Thyroid gland (tissue), 4 donors: ENCODE results near the gene CAMK2G.

Experiments used
- CTCF ChIP-seq, 6 experiments: fragments of 200-600 bp in 3 of 6; fragments of 450-650 bp in 3 of 6; sonication (generic) in 3 of 6; IDR thresholded peaks; one replicate each; pipeline ENCODE4 v1.5.1; 2016 to 2019; ENCODE audit warnings: antibody characterized with exemption in 6 of 6, mild to moderate bottlenecking in 2 of 6, inconsistent platforms in 1 of 6, moderate library complexity in 1 of 6
- POLR2A ChIP-seq, 2 donors: fragments of 450-650 bp; IDR thresholded peaks; one replicate each; pipeline ENCODE4 v1.6.1; 2017; ENCODE audit warnings: antibody characterized with exemption in 2 of 2, mild to moderate bottlenecking in 2 of 2, moderate library complexity in 1 of 2

GRCh38 chr10:73773152-73773879 lies 101.0 kb downstream of the CAMK2G start:
- TF ChIP-seq CTCF (IDR thresholded peaks at IDR 0.05) (no peak), POLR2A (IDR thresholded peaks at IDR 0.05) (no peak)
